Measurements from ENCODE around the gene CDH11. TPM values are rescaled to one million over a fixed set of nuclear protein-coding genes. Genes with fewer than 3 reads are reported as not detected.

The CDH11 gene
- total and polyA plus RNA-seq, 9 of the 15 experiments (the other 6 are each of a cell fraction or from before 2014, with no cell fraction given): 0.18 TPM; not detected in 8

- no peak for FAIRE-seq
- no peak for ATAC-seq
- Histone ChIP-seq H3K27ac (ENCODE audit: extremely low read depth, low read depth, low read length) (no peak overlapping the region), H4K20me1 (replicated peaks; ENCODE audit: control insufficient read depth, insufficient read depth, low read length) (no peaks in the 10 kb centered on the region), H3K4me2 (ENCODE audit: insufficient read depth, low read length) (no peak overlapping the region), H2AFZ (ENCODE audit: low read depth, low read length) (no peak overlapping the region), H3K79me2 (ENCODE audit: control insufficient read depth, insufficient read depth, low read length) (no peaks in the 10 kb centered on the region), H3K9me3 (replicated peaks; ENCODE audit: control insufficient read depth, insufficient read depth, low read depth, low read length) (no peaks in the 10 kb centered on the region), H3K4me1 (replicated peaks in 1 of 2; ENCODE audit: control insufficient read depth in 2 of 2, insufficient read depth in 2 of 2, low read length in 2 of 2) (no peaks in the 10 kb centered on the region), H3K9me1 (ENCODE audit: control insufficient read depth, insufficient read depth, low read length) (no peaks in the 10 kb centered on the region), H3K27me3 (ENCODE audit: control insufficient read depth in 2 of 2, insufficient read depth in 2 of 2, low read length in 2 of 2) (no peaks in the 10 kb centered on the region), H3K36me3 (ENCODE audit: control insufficient read depth, insufficient read depth, low read length) (no peaks in the 10 kb centered on the region), H3K9ac (ENCODE audit: insufficient read depth in 1 of 2, low read depth in 2 of 2, low read length in 2 of 2) (no peak overlapping the region), H3K4me3 (no peak overlapping the region)
- in situ Hi-C loops (cut with MboI) (no loop called here), intact Hi-C loops (cut with micrococcal nuclease) (no loop called here)
- ChIA-PET CTCF (ENCODE audit: low intra/inter-chr PET ratio) (no interaction called here), POLR2A (no interaction called here)
- no TSS peak for BruUV-seq (replicated peaks)
- no peak for DNase-seq (ENCODE audit: extremely low read depth in 1 of 4, low spot score in 3 of 4)
- 7% methylated on average over 3 of the region's 3 CpGs for WGBS (ENCODE audit: insufficient coverage, low coverage, missing lambda C conversion rate)
- TF ChIP-seq ZBTB17 (CRISPR knock-in tag; IDR thresholded peaks at IDR 0.05) (no peak), STAT6 (CRISPR knock-in tag; IDR thresholded peaks at IDR 0.05) (no peak), CEBPG (CRISPR knock-in tag; IDR thresholded peaks at IDR 0.05) (no peak), CEBPG (tag; conservative IDR thresholded peaks at IDR 0.05 in 1 of 2, IDR thresholded peaks at IDR 0.05 in 1 of 2) (no peak), SPI1 (IDR thresholded peaks at IDR 0.05; ENCODE audit: borderline replicate concordance, low read depth, low read length) (no peak), ZKSCAN8 (CRISPR knock-in tag; IDR thresholded peaks at IDR 0.05) (no peak), HDAC3 (IDR thresholded peaks at IDR 0.05; ENCODE audit: borderline replicate concordance, partially characterized antibody) (no peak), BACH1 (tag; IDR thresholded peaks at IDR 0.05) (no peak), FOXO4 (CRISPR knock-in tag; IDR thresholded peaks at IDR 0.05) (no peak)
These were observed 138.6 kb downstream of the CDH11 start for GRCh38 chr16:64983231-64983630.

Data from K562 (cell line).